Measurements from ENCODE around the gene TMEM87A. TPM values are rescaled to one million over a fixed set of nuclear protein-coding genes. Genes with fewer than 3 reads are reported as not detected.
A peak's percentile ranks its signal among the peaks of the same experiment; 100 is the strongest.

The TMEM87A gene
- polyA plus RNA-seq, 2 of the 4 experiments (the other 2 are of a cell fraction) = 30.3 to 49.8 TPM

GRCh38 chr15:42207674-42208579 lies 65.3 kb downstream of the TMEM87A start, which contains the start of gene VPS39 (continued):
- TF ChIP-seq HMGXB4 (CRISPR knock-in tag; IDR thresholded peaks at IDR 0.05; ENCODE audit: borderline replicate concordance) (no peak), JUN (IDR thresholded peaks at IDR 0.05) (peak; percentile 43 to 70; a peak in 1 of 5 replicates), CBX8 (IDR thresholded peaks at IDR 0.05) (no peak), CTCF (IDR thresholded peaks at IDR 0.05) (no peak), PHF8 (IDR thresholded peaks at IDR 0.05; ENCODE audit: borderline replicate concordance, low read depth) (0 out of 2 replicates have a peak, but pooled peaks have one; percentile 62)

DNA sequence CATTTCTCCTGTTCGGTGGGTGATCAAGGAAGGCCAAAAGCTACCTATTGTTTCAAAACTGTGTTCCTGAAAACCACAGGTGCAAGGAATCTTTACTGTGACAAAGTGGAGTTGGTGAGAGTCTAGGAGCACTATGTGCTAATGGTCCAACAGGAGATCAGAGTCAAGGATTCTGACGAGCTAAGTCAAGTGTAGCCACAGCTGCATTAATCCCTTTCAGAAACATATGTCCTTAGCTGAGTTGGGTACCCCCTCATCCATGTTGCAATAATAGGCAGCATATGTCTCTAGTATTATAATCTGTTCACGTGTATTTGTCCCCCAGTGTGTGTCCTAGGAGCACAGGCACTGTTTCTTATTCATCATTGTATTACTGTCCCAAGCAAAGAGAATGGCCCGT lies 66.8 kb downstream of the TMEM87A start:
- POLR2A ChIA-PET = no interaction called here
- Histone ChIP-seq H3K27ac (no peak overlapping the region), H3K4me1 (peaks cover 6% of the 10 kb centered on the region; the same call in 2 of the 3 replicates), H3K4me2 (peak overlapping the region; percentile 89; the same call in 2 of the 3 replicates), H3K4me3 (no peak overlapping the region), H3K9me3 (no peaks in the 10 kb centered on the region)
- WGBS (ENCODE audit: missing lambda C conversion rate) = 84% methylated on average over 4 of the region's 4 CpGs
- FAIRE-seq = no peak
- DNase-seq (ENCODE audit: low read depth in 1 of 2, low spot score in 1 of 2) = no peak
- CTCF ChIA-PET = interaction anchor here (1.7 kb wide), 1 partner anchor 12 kb away, joined by 3 read pairs; no protein-coding TSS in a partner anchor
- no peak for ATAC-seq
- TF ChIP-seq E2F6 (IDR thresholded peaks at IDR 0.05; ENCODE audit: borderline replicate concordance, low read depth) = no peak
- TF ChIP-seq HDAC2 (IDR thresholded peaks at IDR 0.05) = no peak
- TF ChIP-seq RCOR1 (IDR thresholded peaks at IDR 0.05; ENCODE audit: low read depth, low read length) = no peak
- no peak for TF ChIP-seq FOSB (CRISPR knock-in tag; IDR thresholded peaks at IDR 0.05)
- TF ChIP-seq CEBPB (IDR thresholded peaks at IDR 0.05) = no peak
- TF ChIP-seq MAZ (IDR thresholded peaks at IDR 0.05; ENCODE audit: borderline replicate concordance, low read depth, low read length) = no peak
- no peak for TF ChIP-seq RAD21 (conservative IDR thresholded peaks at IDR 0.05 in 1 of 2, IDR thresholded peaks at IDR 0.05 in 1 of 2)
- TF ChIP-seq HMGXB4 (CRISPR knock-in tag; IDR thresholded peaks at IDR 0.05; ENCODE audit: borderline replicate concordance) = no peak
- no peak for TF ChIP-seq RNF2 (IDR thresholded peaks at IDR 0.05; ENCODE audit: borderline replicate concordance, low read depth)
- no peak for TF ChIP-seq NR3C1 (IDR thresholded peaks at IDR 0.05)
- no peak for TF ChIP-seq GATA3 (IDR thresholded peaks at IDR 0.05; ENCODE audit: borderline replicate concordance)
- TF ChIP-seq, protein P1, sequence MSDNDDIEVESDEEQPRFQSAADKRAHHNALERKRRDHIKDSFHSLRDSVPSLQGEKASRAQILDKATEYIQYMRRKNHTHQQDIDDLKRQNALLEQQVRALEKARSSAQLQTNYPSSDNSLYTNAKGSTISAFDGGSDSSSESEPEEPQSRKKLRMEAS (IDR thresholded peaks at IDR 0.05) = no peak

Measured in A549 (cell line).